ENCODE measurements around the gene DOK6.
"Not testable (repeated sequence)": the region's sequence is repeated elsewhere in the genome, so short reads cannot be mapped to it uniquely, and the experiment has no call there.

Gene DOK6

GRCh38 chr18:69830189-69830588 lies 429.5 kb downstream of the DOK6 start:
- no peak for DNase-seq

- DNase-seq, result not testable (repeated sequence)
Measured at GRCh38 chr18:69834980-69835379, 434.3 kb downstream of the DOK6 start.

- DNase-seq, result no peak
Measured at GRCh38 chr18:69838003-69838402, 437.3 kb downstream of the DOK6 start.

GRCh38 chr18:69838620-69839411 lies 438.1 kb downstream of the DOK6 start:
- no peak for DNase-seq

GRCh38 chr18:69839497-69839896 lies 438.8 kb downstream of the DOK6 start:
- no peak for DNase-seq

- no peak for DNase-seq
Measured at GRCh38 chr18:69840001-69840400, 439.3 kb downstream of the DOK6 start.

- no peak for DNase-seq
Measured at GRCh38 chr18:69840445-69840844, 439.8 kb downstream of the DOK6 start.

- DNase-seq, result no peak
Measured at GRCh38 chr18:69841117-69841516, 440.4 kb downstream of the DOK6 start.

GRCh38 chr18:69843015-69843414 lies 442.3 kb downstream of the DOK6 start:
- DNase-seq, result peak; percentile 9

- DNase-seq, result no peak
Measured at GRCh38 chr18:69844656-69845055, 444.0 kb downstream of the DOK6 start.

- DNase-seq, result peak; percentile 0
Measured at GRCh38 chr18:69845593-69846506, 445.2 kb downstream of the DOK6 start.

GRCh38 chr18:69853051-69853450 lies 452.4 kb downstream of the DOK6 start:
- DNase-seq, result no peak

GRCh38 chr18:69854455-69854854 lies 453.8 kb downstream of the DOK6 start:
- no peak for DNase-seq

GRCh38 chr18:69858897-69859296 lies 458.2 kb downstream of the DOK6 start:
- no peak for DNase-seq

- DNase-seq, result not testable (repeated sequence)
Measured at GRCh38 chr18:69864802-69865201, 464.1 kb downstream of the DOK6 start.

GRCh38 chr18:69865776-69866175 lies 465.1 kb downstream of the DOK6 start:
- no peak for DNase-seq

- no peak for DNase-seq
Measured at GRCh38 chr18:69866212-69866611, 465.5 kb downstream of the DOK6 start.

GRCh38 chr18:69870736-69871135 lies 470.0 kb downstream of the DOK6 start:
- DNase-seq, result no peak

- DNase-seq, result no peak
Measured at GRCh38 chr18:69871363-69871762, 470.7 kb downstream of the DOK6 start.

- no peak for DNase-seq
Measured at GRCh38 chr18:69872661-69873060, 472.0 kb downstream of the DOK6 start.

GRCh38 chr18:69874058-69874457 lies 473.4 kb downstream of the DOK6 start:
- DNase-seq, result no peak

GRCh38 chr18:69876490-69876889 lies 475.8 kb downstream of the DOK6 start:
- DNase-seq, result no peak

- no peak for DNase-seq
Measured at GRCh38 chr18:69878213-69878933, 477.7 kb downstream of the DOK6 start.
